ENCODE measurements around the gene NEURL3. TPM values are rescaled to one million over a fixed set of nuclear protein-coding genes. Genes with fewer than 3 reads are reported as not detected.

The NEURL3 gene
- polyA plus RNA-seq, 1 donor: 0.81 TPM

DNA sequence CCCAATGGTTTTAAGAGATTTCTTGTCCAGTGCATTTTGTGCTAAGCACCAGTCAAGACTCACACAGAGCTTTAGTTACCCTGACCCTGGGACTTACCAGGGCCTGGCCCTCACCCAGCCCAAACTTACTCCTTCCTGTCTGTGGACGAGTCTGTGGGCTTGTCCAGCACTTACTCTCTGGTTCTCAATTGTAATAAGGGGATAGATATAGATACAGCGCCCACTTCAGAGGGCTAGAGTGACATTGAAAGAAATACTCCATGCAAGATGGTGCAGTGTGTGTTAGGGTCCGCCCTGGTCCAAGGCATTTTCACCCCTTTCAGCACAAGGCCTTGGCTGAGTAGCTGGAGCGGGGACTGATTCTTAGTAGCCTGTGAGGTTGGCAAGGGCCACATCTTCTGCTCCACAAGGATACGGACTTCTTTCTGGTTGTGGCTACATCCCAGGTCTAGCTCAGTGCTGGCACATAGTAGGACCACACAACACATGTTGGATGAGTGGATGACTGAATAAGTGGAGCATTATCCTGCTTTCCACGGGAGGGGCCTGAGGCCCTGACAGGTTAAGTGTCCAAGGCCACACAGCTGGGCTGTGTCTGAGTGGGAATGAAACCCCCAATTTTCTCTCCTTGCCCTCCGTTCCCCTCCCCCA, 27.6 kb upstream of the NEURL3 start:
- WGBS (ENCODE audit: insufficient coverage, low lambda C conversion rate): no CpG with 5 or more reads among the region's 7 CpGs
- Histone ChIP-seq H3K4me1 (ENCODE audit: control insufficient read depth, insufficient read depth, low read length) (peaks cover 21% of the 10 kb centered on the region), H3K36me3 (ENCODE audit: control insufficient read depth, insufficient read depth, low read length) (no peaks in the 10 kb centered on the region), H3K9me3 (ENCODE audit: control insufficient read depth, low read depth, low read length) (no peaks in the 10 kb centered on the region), H3K4me3 (ENCODE audit: low read length) (no peak overlapping the region), H3K27ac (ENCODE audit: low read length) (peak overlapping the region; percentile 65), H3K27me3 (ENCODE audit: control insufficient read depth, insufficient read depth, low read length) (peaks cover 28% of the 10 kb centered on the region)
- no peak for DNase-seq

DNA sequence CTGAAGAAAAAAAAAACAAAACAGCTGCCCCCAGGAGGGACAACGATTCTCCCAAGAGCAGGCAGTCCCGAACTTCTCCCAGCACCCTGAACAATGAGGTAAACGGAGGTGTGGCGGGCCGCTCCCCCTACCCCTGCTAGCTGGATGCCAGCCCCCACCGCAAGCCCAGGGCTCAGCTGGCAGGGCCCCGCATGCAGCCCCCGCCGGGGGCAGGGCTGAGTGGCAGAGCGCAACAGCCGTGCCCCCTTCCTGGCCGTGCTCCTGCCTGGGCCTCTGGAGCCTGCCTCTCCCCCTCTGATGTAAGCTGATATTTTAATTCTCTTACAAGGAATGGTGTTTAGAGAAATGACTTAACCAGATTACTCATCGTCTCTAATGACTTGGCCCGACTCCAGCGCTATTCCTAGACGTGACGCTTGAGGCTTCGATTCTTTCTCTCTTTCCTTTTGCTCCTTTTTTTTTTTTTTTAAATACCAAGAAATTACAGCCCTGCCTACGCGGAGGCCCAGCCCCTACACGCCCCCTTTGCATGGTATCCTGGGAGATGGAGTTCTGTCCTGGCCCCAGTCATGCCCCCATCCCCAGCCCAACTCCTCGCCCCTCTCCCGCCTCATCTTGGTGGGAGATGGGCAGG, 26.8 kb upstream of the NEURL3 start:
- DNase-seq: peak; percentile 96 to 97
- Histone ChIP-seq H3K27me3 (ENCODE audit: control insufficient read depth, insufficient read depth, low read length) (peaks cover 26% of the 10 kb centered on the region), H3K36me3 (ENCODE audit: control insufficient read depth, insufficient read depth, low read length) (no peaks in the 10 kb centered on the region), H3K27ac (ENCODE audit: low read length) (peak overlapping the region; percentile 65), H3K9me3 (ENCODE audit: control insufficient read depth, low read depth, low read length) (no peaks in the 10 kb centered on the region), H3K4me3 (ENCODE audit: low read length) (peak overlapping the region; percentile 35), H3K4me1 (ENCODE audit: control insufficient read depth, insufficient read depth, low read length) (peaks cover 16% of the 10 kb centered on the region)
- WGBS (ENCODE audit: insufficient coverage, low lambda C conversion rate): 0% methylated on average over 3 of the region's 23 CpGs

DNA sequence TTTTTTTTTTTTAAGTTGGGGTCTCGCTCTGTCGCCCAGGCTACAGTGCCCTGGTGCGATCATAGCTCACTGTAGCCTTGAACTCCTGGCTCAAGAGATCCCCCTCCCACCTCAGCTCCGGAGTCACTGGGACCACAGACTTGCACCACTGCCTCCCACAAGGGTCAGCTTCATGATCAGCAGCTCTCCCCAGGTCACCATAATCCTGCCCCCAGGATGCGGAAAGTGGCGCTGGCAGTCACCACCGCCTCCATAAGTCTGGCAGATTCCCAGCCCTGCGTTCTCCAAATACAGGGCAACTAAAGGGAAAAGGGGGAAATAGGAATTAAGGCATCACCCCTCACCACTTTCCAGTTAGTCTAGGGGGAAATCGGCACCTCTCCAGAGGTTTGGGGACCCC, 26.2 kb upstream of the NEURL3 start:
- Histone ChIP-seq H3K4me1 (ENCODE audit: control insufficient read depth, insufficient read depth, low read length) (peaks cover 15% of the 10 kb centered on the region), H3K9me3 (ENCODE audit: control insufficient read depth, low read depth, low read length) (no peaks in the 10 kb centered on the region), H3K27ac (ENCODE audit: low read length) (peak overlapping the region; percentile 65), H3K36me3 (ENCODE audit: control insufficient read depth, insufficient read depth, low read length) (no peaks in the 10 kb centered on the region), H3K27me3 (ENCODE audit: control insufficient read depth, insufficient read depth, low read length) (peaks cover 30% of the 10 kb centered on the region), H3K4me3 (ENCODE audit: low read length) (no peak overlapping the region)
- no CpG with 5 or more reads among the region's 9 CpGs for WGBS (ENCODE audit: insufficient coverage, low lambda C conversion rate)
- no peak for DNase-seq

DNA sequence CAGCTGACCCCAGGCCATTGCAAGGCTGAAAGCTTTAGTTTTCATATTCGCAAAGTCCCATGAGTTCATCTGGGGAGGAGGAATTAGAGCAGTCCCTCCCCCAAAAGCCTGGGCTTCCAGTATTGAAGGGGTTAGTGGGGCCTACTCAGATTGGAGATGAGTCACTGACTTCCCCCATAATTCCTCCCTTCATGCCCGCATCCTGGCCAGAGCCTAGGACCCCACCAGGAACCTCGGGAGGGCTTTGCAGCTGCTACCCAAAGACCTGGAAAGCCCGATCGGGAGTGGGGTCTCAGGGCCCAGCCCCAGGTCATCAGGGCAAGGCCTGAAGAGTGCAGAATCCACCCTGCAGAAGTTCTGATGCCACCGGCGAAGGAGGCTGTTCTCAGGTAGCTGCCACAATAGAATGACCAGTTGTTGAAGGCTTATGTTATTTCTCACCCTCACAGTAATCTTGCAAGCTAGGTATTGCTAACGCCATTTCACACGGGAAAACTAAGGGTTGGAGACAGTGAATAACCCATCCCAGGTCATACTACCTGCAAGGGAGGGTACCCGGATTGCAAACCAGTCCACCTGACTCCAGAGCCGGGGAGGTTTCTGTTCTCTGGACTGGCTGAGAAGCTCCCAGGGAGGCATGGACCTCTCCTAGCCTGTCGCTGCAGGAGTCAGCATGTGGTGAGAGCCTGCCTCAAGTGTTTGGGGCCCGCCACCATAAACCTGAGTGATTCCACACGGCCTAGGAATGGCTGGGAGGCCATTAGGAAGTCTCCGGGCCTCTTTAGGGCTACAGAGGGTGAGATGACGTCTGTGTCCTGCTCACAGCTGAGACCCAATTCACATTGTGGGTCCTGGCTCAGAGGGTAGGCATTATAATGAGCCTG, 25.6 kb upstream of the NEURL3 start:
- 64% methylated on average over 3 of the region's 16 CpGs for WGBS (ENCODE audit: insufficient coverage, low lambda C conversion rate)
- peaks cover 12% of the 10 kb centered on the region for H3K4me1 ChIP-seq (ENCODE audit: control insufficient read depth, insufficient read depth, low read length)
- no peaks in the 10 kb centered on the region for H3K9me3 ChIP-seq (ENCODE audit: control insufficient read depth, low read depth, low read length)
- H3K4me3 ChIP-seq (ENCODE audit: low read length): no peak overlapping the region
- DNase-seq: no peak
- peaks cover 35% of the 10 kb centered on the region for H3K27me3 ChIP-seq (ENCODE audit: control insufficient read depth, insufficient read depth, low read length)
- H3K27ac ChIP-seq (ENCODE audit: low read length): no peak overlapping the region
- H3K36me3 ChIP-seq (ENCODE audit: control insufficient read depth, insufficient read depth, low read length): no peaks in the 10 kb centered on the region

DNA sequence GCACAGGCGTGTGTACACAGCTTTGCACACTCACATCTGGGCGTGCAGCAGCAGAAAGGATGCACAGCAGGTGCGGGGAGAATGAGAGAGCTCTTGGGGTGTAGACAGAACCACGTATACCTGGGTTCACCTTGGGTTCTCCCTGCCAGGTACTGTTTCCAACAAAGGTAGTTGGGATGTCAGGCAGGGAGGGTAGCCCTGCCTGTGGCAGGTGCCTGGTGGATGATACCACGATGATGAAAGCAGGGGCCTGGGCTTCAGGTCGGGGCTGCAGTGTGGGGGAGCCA, 24.9 kb upstream of the NEURL3 start:
- Histone ChIP-seq H3K4me3 (ENCODE audit: low read length) (no peak overlapping the region), H3K9me3 (ENCODE audit: control insufficient read depth, low read depth, low read length) (no peaks in the 10 kb centered on the region), H3K4me1 (ENCODE audit: control insufficient read depth, insufficient read depth, low read length) (peaks cover 12% of the 10 kb centered on the region), H3K36me3 (ENCODE audit: control insufficient read depth, insufficient read depth, low read length) (no peaks in the 10 kb centered on the region), H3K27me3 (ENCODE audit: control insufficient read depth, insufficient read depth, low read length) (peaks cover 38% of the 10 kb centered on the region), H3K27ac (ENCODE audit: low read length) (no peak overlapping the region)
- WGBS (ENCODE audit: insufficient coverage, low lambda C conversion rate): no CpG with 5 or more reads among the region's 6 CpGs
- no peak for DNase-seq

DNA sequence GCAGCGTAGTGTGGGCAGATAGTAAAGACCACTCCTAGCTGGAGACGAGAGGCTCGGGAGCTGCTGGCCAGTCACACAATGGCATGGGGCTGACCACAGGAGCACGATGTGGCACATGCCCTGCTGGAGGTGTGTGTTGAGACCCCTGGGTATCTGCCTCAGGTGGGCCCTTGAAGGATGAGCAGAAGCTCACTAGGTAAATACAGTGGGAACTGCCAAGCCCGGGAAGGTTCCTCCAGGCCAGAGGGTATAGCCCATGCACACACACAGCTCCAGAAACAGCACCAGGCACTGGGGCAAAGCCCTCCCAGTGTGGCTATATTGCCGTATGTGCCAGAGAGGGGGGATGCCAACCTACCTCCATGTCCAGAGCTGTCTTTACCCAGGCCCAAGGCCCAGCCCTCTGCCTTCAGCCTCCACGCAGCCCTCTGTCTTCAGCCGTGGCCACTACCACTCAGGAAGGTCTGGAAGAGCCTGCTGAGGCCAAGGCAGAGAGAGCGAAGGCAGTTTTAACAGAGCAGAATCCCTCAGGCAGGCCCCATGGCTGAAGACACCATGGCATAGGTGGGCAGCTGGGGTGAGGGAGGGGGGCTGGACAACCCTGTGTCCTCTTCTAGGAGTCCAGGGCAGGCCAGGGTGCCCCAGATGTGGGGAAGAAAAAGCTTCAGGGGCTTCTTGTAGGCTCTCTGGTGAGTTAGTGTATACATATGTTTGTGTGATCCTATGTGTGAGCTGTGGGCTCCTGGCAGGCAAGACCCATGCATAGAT, 24.4 kb upstream of the NEURL3 start:
- peaks cover 12% of the 10 kb centered on the region for H3K4me1 ChIP-seq (ENCODE audit: control insufficient read depth, insufficient read depth, low read length)
- no peaks in the 10 kb centered on the region for H3K36me3 ChIP-seq (ENCODE audit: control insufficient read depth, insufficient read depth, low read length)
- WGBS (ENCODE audit: insufficient coverage, low lambda C conversion rate): no CpG with 5 or more reads among the region's 9 CpGs
- no peaks in the 10 kb centered on the region for H3K9me3 ChIP-seq (ENCODE audit: control insufficient read depth, low read depth, low read length)
- H3K27ac ChIP-seq (ENCODE audit: low read length): no peak overlapping the region
- DNase-seq: no peak
- no peak overlapping the region for H3K4me3 ChIP-seq (ENCODE audit: low read length)
- H3K27me3 ChIP-seq (ENCODE audit: control insufficient read depth, insufficient read depth, low read length): peaks cover 43% of the 10 kb centered on the region

DNA sequence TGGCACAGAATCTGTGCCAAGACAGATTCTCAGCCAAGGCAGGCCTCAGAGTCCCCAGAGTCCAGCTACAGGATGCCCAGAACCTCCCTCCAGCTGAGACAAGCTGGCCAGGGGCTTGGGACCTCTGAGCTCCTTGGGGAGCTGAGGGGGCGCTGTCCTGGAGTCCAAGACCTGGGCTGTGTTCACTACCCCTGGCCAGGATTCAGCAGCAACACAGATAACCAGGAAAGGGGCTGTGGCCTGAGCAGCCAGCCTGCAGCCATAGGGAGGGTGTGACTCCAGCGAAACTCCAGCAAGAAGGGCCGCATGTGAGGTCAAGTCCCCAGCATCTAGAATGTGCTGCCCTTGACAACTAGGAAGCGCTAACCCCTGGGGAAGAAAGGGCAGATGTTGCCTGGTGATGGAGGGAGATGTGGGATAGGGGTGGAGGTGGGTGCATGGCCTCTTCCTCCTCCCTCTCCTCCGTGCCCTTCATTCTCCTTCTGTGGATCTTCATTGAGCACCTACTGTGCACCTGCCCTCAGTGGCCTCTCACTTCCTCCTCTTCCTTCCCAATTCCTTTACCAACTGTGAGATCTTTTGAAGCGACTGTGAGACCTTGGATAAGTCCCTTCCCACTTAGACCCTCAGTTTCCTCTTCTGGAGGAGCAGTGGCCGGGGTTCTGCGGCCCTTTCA, 23.7 kb upstream of the NEURL3 start:
- H3K27ac ChIP-seq (ENCODE audit: low read length): no peak overlapping the region
- no CpG with 5 or more reads among the region's 8 CpGs for WGBS (ENCODE audit: insufficient coverage, low lambda C conversion rate)

DNA sequence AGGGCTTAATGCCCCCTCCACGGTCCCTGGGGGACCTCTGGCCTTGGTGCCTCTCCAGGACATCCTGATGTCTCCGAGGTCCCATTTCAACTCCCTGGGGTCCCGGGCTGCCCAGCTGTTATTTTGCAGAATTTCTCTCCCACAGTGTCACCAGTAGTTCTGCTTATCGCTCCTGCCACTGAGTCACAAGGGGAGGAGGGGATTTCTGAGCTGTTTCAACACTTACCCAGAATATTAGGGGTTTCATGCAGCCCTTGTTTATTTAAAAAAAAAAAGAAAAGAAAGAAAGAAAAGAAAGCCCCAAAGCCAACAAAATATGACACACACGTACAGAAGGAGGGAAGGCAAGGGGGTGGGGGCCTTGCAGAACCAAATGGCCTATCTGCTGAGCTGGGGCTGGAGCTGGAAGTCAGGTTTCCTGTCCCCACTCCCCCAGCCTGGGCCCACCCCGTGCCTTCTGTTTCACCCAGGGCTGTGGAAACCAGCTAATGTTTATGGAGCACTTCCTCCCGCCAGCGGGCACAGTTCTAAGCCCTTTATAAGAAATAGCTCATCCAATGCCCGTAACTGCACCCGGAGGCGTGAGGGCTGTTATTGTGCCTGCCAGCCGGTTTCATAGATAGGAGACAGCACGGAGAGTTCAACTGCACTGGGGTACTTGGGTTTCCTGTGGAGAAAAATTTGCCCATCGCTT, 23.0 kb upstream of the NEURL3 start:
- 50% methylated on average over 2 of the region's 14 CpGs for WGBS (ENCODE audit: insufficient coverage, low lambda C conversion rate)
- Histone ChIP-seq H3K4me1 (ENCODE audit: control insufficient read depth, insufficient read depth, low read length) (peaks cover 12% of the 10 kb centered on the region), H3K27ac (ENCODE audit: low read length) (no peak overlapping the region), H3K36me3 (ENCODE audit: control insufficient read depth, insufficient read depth, low read length) (no peaks in the 10 kb centered on the region), H3K27me3 (ENCODE audit: control insufficient read depth, insufficient read depth, low read length) (peaks cover 45% of the 10 kb centered on the region), H3K4me3 (ENCODE audit: low read length) (no peak overlapping the region), H3K9me3 (ENCODE audit: control insufficient read depth, low read depth, low read length) (no peaks in the 10 kb centered on the region)
- DNase-seq: no peak

More for the DNA sequence above, 23.7 kb upstream of the NEURL3 start:
- Histone ChIP-seq H3K36me3 (ENCODE audit: control insufficient read depth, insufficient read depth, low read length) (no peaks in the 10 kb centered on the region), H3K4me3 (ENCODE audit: low read length) (no peak overlapping the region), H3K4me1 (ENCODE audit: control insufficient read depth, insufficient read depth, low read length) (peaks cover 12% of the 10 kb centered on the region), H3K27me3 (ENCODE audit: control insufficient read depth, insufficient read depth, low read length) (peaks cover 43% of the 10 kb centered on the region), H3K9me3 (ENCODE audit: control insufficient read depth, low read depth, low read length) (no peaks in the 10 kb centered on the region)
- no peak for DNase-seq

DNA sequence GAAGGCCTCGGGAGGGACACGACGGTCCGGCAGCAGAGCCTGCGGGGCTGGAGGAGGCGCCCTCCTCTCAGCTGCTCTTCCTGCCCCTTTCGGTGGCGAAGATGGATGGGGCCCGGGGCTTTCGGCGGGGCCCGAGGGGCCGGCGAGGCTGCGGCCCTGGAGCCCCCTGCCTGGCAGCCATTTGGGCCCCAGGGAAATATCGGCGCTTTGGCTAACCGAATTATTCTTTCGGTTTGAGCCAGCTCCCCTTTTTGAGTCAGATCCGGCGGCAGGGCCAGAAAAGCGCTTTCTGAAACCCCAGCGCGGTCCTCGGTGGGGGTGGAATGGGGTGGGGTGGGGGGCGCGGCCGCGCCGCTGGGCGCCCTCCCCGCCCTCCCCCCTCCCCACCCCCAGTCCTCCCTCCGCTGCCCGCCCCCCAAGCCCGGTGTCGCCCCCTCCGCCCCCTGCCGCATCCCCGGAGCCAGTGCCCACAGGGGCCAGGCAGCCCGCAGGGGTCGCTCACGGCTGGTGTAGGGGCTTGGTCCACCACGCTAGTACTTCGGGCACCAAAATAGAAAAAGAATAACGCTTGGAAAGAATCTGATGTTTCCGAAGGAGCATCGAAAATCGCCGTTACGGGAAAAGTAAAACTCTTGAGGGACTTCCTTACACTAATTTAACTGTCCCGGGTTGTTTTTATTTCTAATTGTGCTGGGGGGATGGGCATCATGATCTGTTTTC, 22.3 kb upstream of the NEURL3 start:
- WGBS (ENCODE audit: insufficient coverage, low lambda C conversion rate): 20% methylated on average over 1 of the region's 51 CpGs
- Histone ChIP-seq H3K4me3 (ENCODE audit: low read length) (peak overlapping the region; percentile 41), H3K27ac (ENCODE audit: low read length) (no peak overlapping the region), H3K27me3 (ENCODE audit: control insufficient read depth, insufficient read depth, low read length) (peaks cover 45% of the 10 kb centered on the region), H3K36me3 (ENCODE audit: control insufficient read depth, insufficient read depth, low read length) (no peaks in the 10 kb centered on the region), H3K4me1 (ENCODE audit: control insufficient read depth, insufficient read depth, low read length) (peaks cover 7% of the 10 kb centered on the region), H3K9me3 (ENCODE audit: control insufficient read depth, low read depth, low read length) (no peaks in the 10 kb centered on the region)
- DNase-seq: no peak
